Vagina (tissue), 2 donors: ENCODE measurements around the gene PRR11. TPM values are rescaled to one million over a fixed set of nuclear protein-coding genes. Genes with fewer than 3 reads are reported as not detected.

Experiments used
- DNase-seq, 2 donors: peaks; one replicate each; pipeline ENCODE4 v3.0.0-alpha.2; 2017; ENCODE audit errors: extremely low spot score in 2 of 2
- H3K27ac ChIP-seq: fragments of 200-600 bp; sonication (generic); one replicate; pipeline ENCODE4 v1.5.1; 2019
- H3K27me3 ChIP-seq: fragments of 200-600 bp; sonication (generic); one replicate; pipeline ENCODE4 v1.5.1; 2019
- H3K36me3 ChIP-seq, 2 donors: fragments of 200-600 bp; sonication (generic); one replicate each; pipeline ENCODE4 v1.5.1; 2017 to 2019
- H3K4me1 ChIP-seq: fragments of 200-600 bp; sonication (generic); one replicate; pipeline ENCODE4 v1.5.1; 2019
- H3K4me3 ChIP-seq, 2 donors: fragments of 200-600 bp; sonication (generic); 1 replicate in 1 of 2; 2 replicates in 1 of 2; pipeline ENCODE4 v1.5.1; 2016 to 2019
- H3K9me3 ChIP-seq: fragments of 200-600 bp; sonication (generic); one replicate; pipeline ENCODE4 v1.5.1; 2019
- CTCF ChIP-seq, 3 experiments: fragments of 450-650 bp in 2 of 3; fragments of 200-600 bp in 1 of 3; sonication (generic) in 1 of 3; IDR thresholded peaks; one replicate each; pipeline ENCODE4 v1.5.1; 2017 to 2019; ENCODE audit warnings: antibody characterized with exemption in 3 of 3, mild to moderate bottlenecking in 2 of 3, moderate library complexity in 2 of 3
- POLR2A ChIP-seq, 2 donors: fragments of 450-650 bp; IDR thresholded peaks; one replicate each; pipeline ENCODE4 v1.6.1; 2017; ENCODE audit warnings: antibody characterized with exemption in 2 of 2, mild to moderate bottlenecking in 2 of 2, moderate library complexity in 2 of 2
- POLR2AphosphoS5 ChIP-seq, 2 donors: sonication (generic); formaldehyde crosslinking; IDR thresholded peaks; one replicate each; pipeline ENCODE4 v1.9.0; 2017; ENCODE audit warnings: antibody characterized with exemption in 2 of 2, mild to moderate bottlenecking in 2 of 2, low read depth in 1 of 2; ENCODE audit not compliant: insufficient read depth in 1 of 2
- intact Hi-C: fragments of 100-400 bp; cut with DNase I; formaldehyde crosslinking; loops from one replicate; pipeline ENCODE4 v1.15.1; 2023
- total RNA-seq: library from RNA; depleted of rRNA; stranded (reverse); fragments of >200 nt; gene quantifications from one replicate; pipeline ENCODE4 v1.2.3, GENCODE V29; 2016

The PRR11 gene
- total RNA-seq, 1 donor from 2014 or later: 7.9 TPM

GRCh38 chr17:59151006-59151405 is 4.5 kb upstream of the PRR11 start:
- no peak overlapping the region for H3K4me3 ChIP-seq
- H3K9me3 ChIP-seq: no peaks in the 10 kb centered on the region
- no peak for DNase-seq
- no peak overlapping the region for H3K27ac ChIP-seq
- no peaks in the 10 kb centered on the region for H3K27me3 ChIP-seq
- intact Hi-C loops: no loop called here
- no peak for TF ChIP-seq CTCF (IDR thresholded peaks at IDR 0.05)
- TF ChIP-seq POLR2A (IDR thresholded peaks at IDR 0.05): no peak
- TF ChIP-seq POLR2AphosphoS5 (IDR thresholded peaks at IDR 0.05; ENCODE audit: insufficient read depth in 1 of 2, low read depth in 1 of 2): no peak
- no peaks in the 10 kb centered on the region for H3K36me3 ChIP-seq
- peaks cover 15% of the 10 kb centered on the region for H3K4me1 ChIP-seq

GRCh38 chr17:59151591-59151990 is 4.0 kb upstream of the PRR11 start:
- TF ChIP-seq CTCF (IDR thresholded peaks at IDR 0.05): no peak
- no peak for TF ChIP-seq POLR2AphosphoS5 (IDR thresholded peaks at IDR 0.05; ENCODE audit: insufficient read depth in 1 of 2, low read depth in 1 of 2)
- TF ChIP-seq POLR2A (IDR thresholded peaks at IDR 0.05): no peak
- intact Hi-C loops: no loop called here
- Histone ChIP-seq H3K36me3 (no peaks in the 10 kb centered on the region), H3K27me3 (no peaks in the 10 kb centered on the region), H3K4me3 (no peak overlapping the region), H3K9me3 (no peaks in the 10 kb centered on the region), H3K4me1 (peaks cover 18% of the 10 kb centered on the region), H3K27ac (no peak overlapping the region)
- no peak for DNase-seq

- no peak for TF ChIP-seq POLR2A (IDR thresholded peaks at IDR 0.05)
- Histone ChIP-seq H3K4me1 (peaks cover 18% of the 10 kb centered on the region), H3K27ac (no peak overlapping the region), H3K9me3 (no peaks in the 10 kb centered on the region), H3K36me3 (no peaks in the 10 kb centered on the region), H3K4me3 (no peak overlapping the region), H3K27me3 (no peaks in the 10 kb centered on the region)
- intact Hi-C loops: no loop called here
- no peak for DNase-seq
These were observed 2.6 kb upstream of the PRR11 start for GRCh38 chr17:59152925-59153324.

- peaks cover 18% of the 10 kb centered on the region for H3K4me1 ChIP-seq
- H3K9me3 ChIP-seq: no peaks in the 10 kb centered on the region
- H3K36me3 ChIP-seq: no peaks in the 10 kb centered on the region
- intact Hi-C loops: no loop called here
- TF ChIP-seq CTCF (IDR thresholded peaks at IDR 0.05): no peak
- TF ChIP-seq POLR2AphosphoS5 (IDR thresholded peaks at IDR 0.05; ENCODE audit: insufficient read depth in 1 of 2, low read depth in 1 of 2): no peak
- TF ChIP-seq POLR2A (IDR thresholded peaks at IDR 0.05): no peak
- H3K4me3 ChIP-seq: peak overlapping the region; percentile 53 to 63
- peak in 1 of 2 donors; percentile 89 for DNase-seq
- no peaks in the 10 kb centered on the region for H3K27me3 ChIP-seq
- H3K27ac ChIP-seq: peak overlapping the region; percentile 77
These were observed 1.2 kb upstream of the PRR11 start for GRCh38 chr17:59154292-59154720.

GRCh38 chr17:59154721-59155438 is 666 bp upstream of the PRR11 start, which contains the start of gene SKA2:
Gene SKA2, minus strand, starts transcription at chr17:59155186. Its CDS starts 23 bp downstream, at chr17:59155163.
- no peaks in the 10 kb centered on the region for H3K27me3 ChIP-seq
- H3K4me3 ChIP-seq: peak within 1 kb of the TSS; percentile 53 to 63
- DNase-seq: peak in 1 of 2 donors; percentile 99
- TF ChIP-seq POLR2A (IDR thresholded peaks at IDR 0.05): no peak
- peak; percentile 84 to 88 for TF ChIP-seq POLR2AphosphoS5 (IDR thresholded peaks at IDR 0.05; ENCODE audit: insufficient read depth in 1 of 2, low read depth in 1 of 2)
- H3K9me3 ChIP-seq: no peaks in the 10 kb centered on the region
- H3K27ac ChIP-seq: peak within 1 kb of the TSS; percentile 77
- H3K4me1 ChIP-seq: peaks cover 18% of the 10 kb centered on the region
- H3K36me3 ChIP-seq: no peaks in the 10 kb centered on the region
- intact Hi-C loops: no loop called here
